B cell (primary cell): ENCODE measurements around the gene CDCA5. TPM values are rescaled to one million over a fixed set of nuclear protein-coding genes. Genes with fewer than 3 reads are reported as not detected.
A peak's percentile ranks its signal among the peaks of the same experiment; 100 is the strongest.

Experiments used
- ATAC-seq: fragments of 200-7000 bp; cut with Tn5 transposase; one replicate; pipeline ENCODE4 v1.10.0; 2021; ENCODE audit warnings: low read depth, mild to moderate bottlenecking, moderate number of reproducible peaks, moderate library complexity
- CTCF ChIA-PET: fragments of 350-600 bp; sonication (Branson Sonifier 250); formaldehyde crosslinking; loops from one replicate; lab custom pipeline; 2021; ENCODE audit warnings: antibody characterized with exemption, inconsistent platforms; lab: Charles Lee
- POLR2A ChIA-PET: fragments of 350-600 bp; sonication (Branson Sonifier 250); formaldehyde crosslinking; loops from one replicate; lab custom pipeline; 2021; ENCODE audit warnings: antibody characterized with exemption; lab: Charles Lee
- DNase-seq: peaks from one replicate; pipeline ENCODE4 v3.0.0; 2013
- H2AFZ ChIP-seq: 2 replicates; pipeline ENCODE4 v1.6.1; 2012; ENCODE audit warnings: mild to moderate bottlenecking, low read depth, low read length; ENCODE audit not compliant: insufficient read depth, poor library complexity, severe bottlenecking
- H3K27ac ChIP-seq, 2 donors: 1 replicate in 1 of 2; 2 replicates in 1 of 2; pipeline ENCODE4 v1.5.1; 2012 to 2013; ENCODE audit warnings: low read length in 2 of 2, mild to moderate bottlenecking in 2 of 2, moderate library complexity in 1 of 2
- H3K27me3 ChIP-seq, 4 experiments: fragments of 200-600 bp in 1 of 4; sonication (generic) in 1 of 4; replicated peaks in 1 of 4; 1 replicate in 2 of 4; 2 replicates in 2 of 4; pipeline versions ENCODE4 v1.6.1 to v1.7.0; 2013 to 2016; ENCODE audit warnings: low read length in 3 of 4, mild to moderate bottlenecking in 2 of 4, mixed read lengths in 1 of 4, moderate library complexity in 1 of 4; ENCODE audit not compliant: insufficient read depth in 4 of 4, control insufficient read depth in 3 of 4; ENCODE audit errors: control extremely low read depth in 1 of 4
- H3K36me3 ChIP-seq, 2 experiments: replicated peaks in 1 of 2; 1 replicate in 1 of 2; 2 replicates in 1 of 2; pipeline versions ENCODE4 v1.6.1 to v1.7.1; 2013; ENCODE audit warnings: low read length in 1 of 2; ENCODE audit not compliant: insufficient read depth in 2 of 2, control insufficient read depth in 1 of 2; ENCODE audit errors: control extremely low read depth in 1 of 2, extremely low read depth in 1 of 2
- H3K4me1 ChIP-seq, 2 donors: fragments of 200-600 bp in 1 of 2; sonication (generic) in 1 of 2; 1 replicate in 1 of 2; 2 replicates in 1 of 2; pipeline versions ENCODE4 v1.5.1 to v1.6.1; 2013 to 2017; ENCODE audit warnings: low read length in 2 of 2; ENCODE audit not compliant: control insufficient read depth in 2 of 2, insufficient read depth in 2 of 2
- H3K4me2 ChIP-seq: replicated peaks from 2 replicates; pipeline ENCODE3; 2012; ENCODE audit warnings: mild to moderate bottlenecking, low read depth, low read length; ENCODE audit not compliant: poor library complexity, severe bottlenecking
- H3K4me3 ChIP-seq, 5 experiments: fragments of 200-600 bp in 1 of 5; sonication (generic) in 1 of 5; 1 replicate in 3 of 5; 2 replicates in 2 of 5; pipeline versions ENCODE4 v1.5.1 to v1.7.0; 2011 to 2016; ENCODE audit warnings: low read length in 4 of 5, mild to moderate bottlenecking in 4 of 5, low read depth in 2 of 5, control low read depth in 1 of 5, moderate library complexity in 1 of 5; ENCODE audit not compliant: insufficient read depth in 1 of 5; ENCODE audit errors: control extremely low read depth in 1 of 5, extremely low read depth in 1 of 5
- H3K79me2 ChIP-seq: fragments of 200-600 bp; sonication (generic); one replicate; pipeline ENCODE4 v1.6.0; 2016; ENCODE audit warnings: low read length; ENCODE audit not compliant: control insufficient read depth, insufficient read depth
- H3K9ac ChIP-seq: fragments of 200-600 bp; sonication (generic); 2 replicates; pipeline ENCODE4 v1.6.1; 2017; ENCODE audit warnings: mild to moderate bottlenecking, low read length, moderate library complexity
- H3K9me3 ChIP-seq, 3 donors: one replicate each; pipeline versions ENCODE4 v1.6.1 to v1.7.1; 2013; ENCODE audit warnings: low read length in 2 of 3; ENCODE audit not compliant: control insufficient read depth in 2 of 3, insufficient read depth in 1 of 3; ENCODE audit errors: control extremely low read depth in 1 of 3
- H4K20me1 ChIP-seq: 2 replicates; pipeline ENCODE4 v1.6.0; 2012; ENCODE audit warnings: mild to moderate bottlenecking, low read length; ENCODE audit not compliant: insufficient read depth, control insufficient read depth, poor library complexity, severe bottlenecking
- H3K27ac Mint-ChIP-seq: one replicate; pipeline ENCODE4 v1.8.0; 2021; ENCODE audit warnings: mixed read lengths
- H3K27me3 Mint-ChIP-seq: one replicate; pipeline ENCODE4 v1.8.0; 2021; ENCODE audit warnings: mixed read lengths
- H3K4me1 Mint-ChIP-seq: one replicate; pipeline ENCODE4 v1.8.0; 2021; ENCODE audit warnings: mixed read lengths
- H3K4me3 Mint-ChIP-seq: one replicate; pipeline ENCODE4 v1.8.0; 2021; ENCODE audit warnings: mixed read lengths
- H3K9me3 Mint-ChIP-seq: one replicate; pipeline ENCODE4 v1.8.0; 2022; ENCODE audit warnings: mixed read lengths; ENCODE audit not compliant: insufficient read depth
- EZH2 ChIP-seq: IDR thresholded peaks from 2 replicates; pipeline ENCODE4 v1.6.1; 2012; ENCODE audit warnings: borderline replicate concordance, low read depth, mild to moderate bottlenecking, moderate library complexity, low read length; ENCODE audit not compliant: insufficient read depth, poor library complexity, severe bottlenecking
- WGBS: methylation state at CpG from one replicate; pipeline ENCODE4 v1.1.5; 2013; ENCODE audit warnings: missing lambda C conversion rate; ENCODE audit not compliant: insufficient coverage; 5-methylcytosine and 5-hydroxymethylcytosine counted together
- intact Hi-C: fragments of 100-400 bp; cut with micrococcal nuclease; formaldehyde crosslinking; loops from one replicate; pipeline ENCODE4 v1.10.0; 2022
- polyA plus RNA-seq: library from polyadenylated mRNA; depleted of rRNA; stranded (reverse); fragments of >200 nt; gene quantifications from 2 replicates; pipeline ENCODE4 v1.2.3, GENCODE V29; 2012
- total RNA-seq, 2 donors: library from RNA; stranded (reverse); fragments of 120-200 nt in 1 of 2; gene quantifications; 1 replicate in 1 of 2; 2 replicates in 1 of 2; pipeline versions ENCODE4 v1.2.3 to v1.2.4, GENCODE V29; 2013 to 2022
- TF ChIP-seq, protein P1 (sequence below): fragments of 200-600 bp; IDR thresholded peaks from one replicate; pipeline ENCODE4 v1.8.0; 2022; ENCODE audit warnings: antibody characterized with exemption, mild to moderate bottlenecking

Gene CDCA5
- total and polyA plus RNA-seq, 2 donors (not counting 1 experiment from before 2014, with no cell fraction given): 1.1 to 1.4 TPM

- TF ChIP-seq, protein P1, sequence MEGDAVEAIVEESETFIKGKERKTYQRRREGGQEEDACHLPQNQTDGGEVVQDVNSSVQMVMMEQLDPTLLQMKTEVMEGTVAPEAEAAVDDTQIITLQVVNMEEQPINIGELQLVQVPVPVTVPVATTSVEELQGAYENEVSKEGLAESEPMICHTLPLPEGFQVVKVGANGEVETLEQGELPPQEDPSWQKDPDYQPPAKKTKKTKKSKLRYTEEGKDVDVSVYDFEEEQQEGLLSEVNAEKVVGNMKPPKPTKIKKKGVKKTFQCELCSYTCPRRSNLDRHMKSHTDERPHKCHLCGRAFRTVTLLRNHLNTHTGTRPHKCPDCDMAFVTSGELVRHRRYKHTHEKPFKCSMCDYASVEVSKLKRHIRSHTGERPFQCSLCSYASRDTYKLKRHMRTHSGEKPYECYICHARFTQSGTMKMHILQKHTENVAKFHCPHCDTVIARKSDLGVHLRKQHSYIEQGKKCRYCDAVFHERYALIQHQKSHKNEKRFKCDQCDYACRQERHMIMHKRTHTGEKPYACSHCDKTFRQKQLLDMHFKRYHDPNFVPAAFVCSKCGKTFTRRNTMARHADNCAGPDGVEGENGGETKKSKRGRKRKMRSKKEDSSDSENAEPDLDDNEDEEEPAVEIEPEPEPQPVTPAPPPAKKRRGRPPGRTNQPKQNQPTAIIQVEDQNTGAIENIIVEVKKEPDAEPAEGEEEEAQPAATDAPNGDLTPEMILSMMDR: no peak
- no peak for TF ChIP-seq EZH2
- no peaks in the 10 kb centered on the region for H3K36me3 ChIP-seq
- H2AFZ ChIP-seq: no peak overlapping the region
- H3K4me3 ChIP-seq: no peak overlapping the region
- CTCF ChIA-PET: no interaction called here
- H3K27ac Mint-ChIP-seq: peak overlapping the region; percentile 32
- H3K9me3 ChIP-seq: no peaks in the 10 kb centered on the region
- POLR2A ChIA-PET: no interaction called here
- no peaks in the 10 kb centered on the region for H4K20me1 ChIP-seq
- H3K4me1 Mint-ChIP-seq: peaks cover 4% of the 10 kb centered on the region
- H3K27me3 Mint-ChIP-seq: no peaks in the 10 kb centered on the region
- H3K27me3 ChIP-seq: no peaks in the 10 kb centered on the region
- no peaks in the 10 kb centered on the region for H3K79me2 ChIP-seq
- ATAC-seq (no peak), DNase-seq (no peak)
- H3K27ac ChIP-seq: no peak overlapping the region
- H3K9me3 Mint-ChIP-seq: no peaks in the 10 kb centered on the region
- H3K4me3 Mint-ChIP-seq: no peak overlapping the region
- intact Hi-C loops: no loop called here
- H3K9ac ChIP-seq: no peak overlapping the region
- peaks cover 0 to 11% of the 10 kb centered on the region in 2 donors for H3K4me1 ChIP-seq
- no peak overlapping the region for H3K4me2 ChIP-seq
- 32% methylated on average over 3 of the region's 9 CpGs for WGBS
These were observed 14.6 kb downstream of the CDCA5 start for GRCh38 chr11:65069217-65069616.

GRCh38 chr11:65067446-65067845 is 16.4 kb downstream of the CDCA5 start:
- Histone ChIP-seq H3K4me2 (no peak overlapping the region), H4K20me1 (no peaks in the 10 kb centered on the region), H3K36me3 (no peaks in the 10 kb centered on the region), H3K4me3 (no peak overlapping the region), H3K27me3 (no peaks in the 10 kb centered on the region), H3K9me3 (no peaks in the 10 kb centered on the region), H3K27ac (no peak overlapping the region), H2AFZ (no peak overlapping the region), H3K4me1 (peaks cover 0 to 10% of the 10 kb centered on the region in 2 donors), H3K79me2 (no peaks in the 10 kb centered on the region), H3K9ac (no peak overlapping the region)
- ATAC-seq: no peak
- Mint-ChIP-seq H3K4me1 (peaks cover 4% of the 10 kb centered on the region), H3K4me3 (no peak overlapping the region), H3K9me3 (no peaks in the 10 kb centered on the region), H3K27ac (no peak overlapping the region), H3K27me3 (no peaks in the 10 kb centered on the region)
- 78% methylated on average over 6 of the region's 10 CpGs for WGBS
- intact Hi-C loops: no loop called here
- TF ChIP-seq, protein P1: no peak
- no peak for TF ChIP-seq EZH2
- ChIA-PET POLR2A (no interaction called here), CTCF (no interaction called here)
- no peak for DNase-seq
